Measurements from ENCODE around the gene FAM168A.

GRCh38 chr11:73647459-73648100, 49.7 kb upstream of the FAM168A start:
- TF ChIP-seq TCF7 (IDR thresholded peaks at IDR 0.05; ENCODE audit: borderline replicate concordance), result no peak
- no peak for TF ChIP-seq MAX (IDR thresholded peaks at IDR 0.05; ENCODE audit: low read depth, low read length)
- TF ChIP-seq CTCF (IDR thresholded peaks at IDR 0.05 in 2 of 3, conservative IDR thresholded peaks at IDR 0.05 in 1 of 3; ENCODE audit: control insufficient read depth in 2 of 3, extremely low read depth in 1 of 3, insufficient read depth in 1 of 3, low read depth in 3 of 3, low read length in 3 of 3), result no peak
